Upper lobe of left lung (tissue), 6 donors: ENCODE results near the gene FLT1. TPM values are rescaled to one million over a fixed set of nuclear protein-coding genes. Genes with fewer than 3 reads are reported as not detected.

Experiments used
- ATAC-seq, 2 donors: fragments of 200-7000 bp; cut with Tn5 transposase; one replicate each; pipeline ENCODE4 v1.9.1; 2022; ENCODE audit warnings: mild to moderate bottlenecking in 2 of 2, moderate library complexity in 2 of 2; ENCODE audit not compliant: low FRiP score in 2 of 2
- DNase-seq, 2 donors: peaks; one replicate each; pipeline ENCODE4 v3.0.0-alpha.2; 2019 to 2020
- H3K27ac ChIP-seq, 4 donors: fragments of 200-600 bp; sonication (generic); one replicate each; pipeline ENCODE4 v1.5.1; 2016 to 2019
- H3K27me3 ChIP-seq, 4 donors: fragments of 200-600 bp; sonication (generic); one replicate each; pipeline ENCODE4 v1.5.1; 2017 to 2019
- H3K36me3 ChIP-seq, 4 donors: fragments of 200-600 bp; sonication (generic); one replicate each; pipeline ENCODE4 v1.5.1; 2016 to 2019
- H3K4me1 ChIP-seq, 4 donors: fragments of 200-600 bp; sonication (generic); one replicate each; pipeline ENCODE4 v1.5.1; 2018 to 2019
- H3K4me3 ChIP-seq, 4 donors: fragments of 200-600 bp; sonication (generic); one replicate each; pipeline ENCODE4 v1.5.1; 2017 to 2019; ENCODE audit warnings: mild to moderate bottlenecking in 2 of 4, moderate library complexity in 1 of 4
- H3K9me3 ChIP-seq, 4 donors: fragments of 200-600 bp; sonication (generic); one replicate each; pipeline ENCODE4 v1.5.1; 2018 to 2019
- EP300 ChIP-seq, 4 donors: sonication (generic); formaldehyde crosslinking; IDR thresholded peaks; one replicate each; pipeline ENCODE4 v1.5.1; 2017; ENCODE audit warnings: antibody characterized with exemption in 4 of 4, control low read depth in 2 of 4
- POLR2A ChIP-seq, 4 donors: fragments of 450-650 bp; IDR thresholded peaks; one replicate each; pipeline ENCODE4 v1.5.1; 2016 to 2017; ENCODE audit warnings: antibody characterized with exemption in 4 of 4, mild to moderate bottlenecking in 2 of 4
- POLR2AphosphoS5 ChIP-seq, 2 donors: sonication (generic); formaldehyde crosslinking; IDR thresholded peaks; one replicate each; pipeline ENCODE4 v1.5.1; 2017; ENCODE audit warnings: antibody characterized with exemption in 2 of 2
- WGBS, 2 donors: methylation state at CpG; one replicate each; pipeline ENCODE4 v1.1.5; 2017 to 2018; 5-methylcytosine and 5-hydroxymethylcytosine counted together
- total RNA-seq, 6 donors: library from RNA; depleted of rRNA in 4 of 6; stranded (reverse); fragments of >200 nt in 4 of 6; gene quantifications; one replicate each; pipeline versions ENCODE4 v1.1.0 to v1.2.1, GENCODE V29; 2016 to 2021
- TF ChIP-seq, protein P1 (sequence below), 6 experiments: fragments of 450-650 bp in 4 of 6; fragments of 200-600 bp in 2 of 6; sonication (generic) in 2 of 6; IDR thresholded peaks; one replicate each; pipeline ENCODE4 v1.5.1; 2016 to 2019; ENCODE audit warnings: antibody characterized with exemption in 6 of 6
- donor health status: DM: no; HTN: no; CAD: no; lungs with moderate emphysema.
- donor health status: DM: no; HTN: yes; CAD: no; lungs with severe emphysema.

Gene FLT1
- total RNA-seq, 6 donors from 2014 or later: 20.9 to 47.9 (median 25.5) TPM

DNA sequence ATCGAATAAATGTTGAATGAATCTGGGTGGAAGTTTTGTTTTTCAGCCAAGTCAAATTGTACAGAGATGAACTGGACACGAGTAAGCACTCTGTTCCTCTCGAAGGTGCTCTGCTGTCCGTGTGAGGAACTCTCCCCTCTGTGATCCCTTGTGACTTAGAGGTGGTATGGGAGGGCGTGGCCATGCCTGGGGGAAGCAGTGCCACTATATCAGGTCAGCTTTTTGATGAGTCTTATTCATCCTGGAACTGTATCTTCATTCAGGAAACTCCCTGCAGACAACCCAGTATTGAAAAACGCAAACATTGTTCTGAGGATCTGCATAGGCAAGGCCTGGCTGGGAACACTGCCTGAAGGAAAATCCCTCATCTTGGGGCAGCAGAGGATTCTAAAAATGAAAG, 45.7 kb upstream of the FLT1 start:
- no peak for DNase-seq
- WGBS, 2 donors: 61 to 70% methylated on average over 6 of the region's 6 CpGs
- no peaks in the 10 kb centered on the region for H3K27me3 ChIP-seq
- no peak overlapping the region for H3K27ac ChIP-seq
- no peaks in the 10 kb centered on the region for H3K4me1 ChIP-seq
- H3K4me3 ChIP-seq: no peak overlapping the region
- peaks cover 0 to 9% (median 0%) of the 10 kb centered on the region in 4 donors for H3K9me3 ChIP-seq
- ATAC-seq: no peak
- H3K36me3 ChIP-seq: no peaks in the 10 kb centered on the region
- TF ChIP-seq POLR2AphosphoS5 (IDR thresholded peaks at IDR 0.05) (no peak), POLR2A (IDR thresholded peaks at IDR 0.05) (no peak), EP300 (IDR thresholded peaks at IDR 0.05) (no peak)
- TF ChIP-seq, protein P1, sequence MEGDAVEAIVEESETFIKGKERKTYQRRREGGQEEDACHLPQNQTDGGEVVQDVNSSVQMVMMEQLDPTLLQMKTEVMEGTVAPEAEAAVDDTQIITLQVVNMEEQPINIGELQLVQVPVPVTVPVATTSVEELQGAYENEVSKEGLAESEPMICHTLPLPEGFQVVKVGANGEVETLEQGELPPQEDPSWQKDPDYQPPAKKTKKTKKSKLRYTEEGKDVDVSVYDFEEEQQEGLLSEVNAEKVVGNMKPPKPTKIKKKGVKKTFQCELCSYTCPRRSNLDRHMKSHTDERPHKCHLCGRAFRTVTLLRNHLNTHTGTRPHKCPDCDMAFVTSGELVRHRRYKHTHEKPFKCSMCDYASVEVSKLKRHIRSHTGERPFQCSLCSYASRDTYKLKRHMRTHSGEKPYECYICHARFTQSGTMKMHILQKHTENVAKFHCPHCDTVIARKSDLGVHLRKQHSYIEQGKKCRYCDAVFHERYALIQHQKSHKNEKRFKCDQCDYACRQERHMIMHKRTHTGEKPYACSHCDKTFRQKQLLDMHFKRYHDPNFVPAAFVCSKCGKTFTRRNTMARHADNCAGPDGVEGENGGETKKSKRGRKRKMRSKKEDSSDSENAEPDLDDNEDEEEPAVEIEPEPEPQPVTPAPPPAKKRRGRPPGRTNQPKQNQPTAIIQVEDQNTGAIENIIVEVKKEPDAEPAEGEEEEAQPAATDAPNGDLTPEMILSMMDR (IDR thresholded peaks at IDR 0.05): no peak

DNA sequence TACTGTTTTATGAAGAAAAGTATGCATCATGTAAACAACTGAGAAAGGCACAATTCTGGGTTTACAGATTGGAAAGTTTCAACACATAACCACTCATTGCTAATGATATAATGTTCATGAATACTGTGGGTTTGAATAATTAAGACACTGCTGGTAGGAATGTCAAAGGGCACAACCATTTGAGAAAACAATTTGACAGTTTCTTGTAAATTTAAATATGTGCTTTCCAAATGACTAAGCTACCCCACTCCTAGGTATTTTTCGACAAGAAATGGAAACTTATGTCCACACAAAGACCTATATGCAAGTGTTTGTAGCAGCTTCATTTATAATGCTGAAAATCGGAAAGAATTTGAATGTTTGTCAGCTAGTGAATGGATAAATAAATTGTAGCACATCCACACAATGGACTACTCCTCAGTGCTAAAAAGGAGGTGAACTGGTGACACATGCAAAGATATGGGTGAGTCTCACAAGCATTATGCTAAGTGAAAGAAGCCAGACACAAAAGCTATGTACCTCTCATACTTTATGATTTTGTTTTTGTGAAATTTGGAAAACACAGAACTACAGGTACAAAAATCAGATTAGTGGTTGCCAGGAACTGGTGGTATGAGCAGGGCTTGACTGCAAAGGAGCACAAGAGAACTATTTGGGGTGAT, 44.8 kb upstream of the FLT1 start:
- TF ChIP-seq, protein P1 (IDR thresholded peaks at IDR 0.05): no peak
- TF ChIP-seq POLR2AphosphoS5 (IDR thresholded peaks at IDR 0.05): no peak
- Histone ChIP-seq H3K27ac (no peak overlapping the region), H3K4me3 (no peak overlapping the region), H3K27me3 (no peaks in the 10 kb centered on the region), H3K9me3 (peaks cover 0 to 9% (median 0%) of the 10 kb centered on the region in 4 donors), H3K36me3 (no peaks in the 10 kb centered on the region), H3K4me1 (no peaks in the 10 kb centered on the region)
- no peak for DNase-seq
- ATAC-seq: no peak
- 77 to 85% methylated on average over 2 of the region's 2 CpGs for WGBS, 2 donors

DNA sequence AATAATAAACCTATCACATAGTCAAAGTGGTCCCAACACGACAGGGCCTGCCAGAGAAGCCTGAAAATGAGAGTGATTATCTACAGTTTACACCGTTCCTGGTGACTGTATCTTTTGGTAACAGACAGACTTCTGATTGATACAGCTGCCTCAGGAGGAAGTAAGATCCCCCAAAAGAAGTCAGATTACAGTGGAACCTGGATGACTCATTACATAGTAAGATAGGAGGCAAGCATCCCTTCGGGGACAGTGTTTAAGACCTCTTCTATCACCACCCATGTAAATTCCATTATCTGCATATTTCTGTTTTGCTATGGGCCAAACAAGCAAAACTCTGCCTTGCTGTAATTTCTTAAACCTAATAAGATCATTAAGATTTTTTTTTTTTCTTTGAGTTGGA, 44.0 kb upstream of the FLT1 start:
- no peak for DNase-seq
- no peak for ATAC-seq
- no peak for TF ChIP-seq POLR2A (IDR thresholded peaks at IDR 0.05)
- TF ChIP-seq EP300 (IDR thresholded peaks at IDR 0.05): no peak
- TF ChIP-seq POLR2AphosphoS5 (IDR thresholded peaks at IDR 0.05): no peak
- TF ChIP-seq, protein P1 (IDR thresholded peaks at IDR 0.05): no peak
- no peak overlapping the region for H3K4me3 ChIP-seq
- no peak overlapping the region for H3K27ac ChIP-seq
- H3K9me3 ChIP-seq: peaks cover 0 to 7% (median 0%) of the 10 kb centered on the region in 4 donors
- no peaks in the 10 kb centered on the region for H3K4me1 ChIP-seq
- no peaks in the 10 kb centered on the region for H3K36me3 ChIP-seq
- WGBS, 2 donors: 72 to 80% methylated on average over 3 of the region's 3 CpGs
- H3K27me3 ChIP-seq: no peaks in the 10 kb centered on the region

DNA sequence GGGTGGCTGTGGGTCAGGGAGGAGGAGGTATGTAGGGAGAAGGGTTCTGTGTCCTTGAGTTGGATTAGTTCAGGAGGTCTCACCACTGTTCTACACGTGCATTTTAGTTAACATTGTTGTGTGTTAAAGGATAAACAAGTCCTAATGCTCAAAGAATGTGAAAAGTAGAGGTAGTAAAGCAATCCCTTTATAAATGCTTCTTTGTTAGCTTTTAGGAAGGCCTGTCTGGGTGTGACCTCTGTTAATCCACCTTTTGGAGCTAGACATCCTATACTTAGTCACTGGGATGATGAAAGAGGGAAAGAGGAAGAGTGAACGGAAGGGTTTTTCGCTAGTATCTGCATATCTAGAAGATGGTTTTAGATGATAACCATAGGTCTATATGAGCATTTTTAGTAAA, 42.2 kb upstream of the FLT1 start:
- no peak for DNase-seq
- Histone ChIP-seq H3K4me1 (peaks cover 0 to 10% (median 6%) of the 10 kb centered on the region in 4 donors), H3K36me3 (no peaks in the 10 kb centered on the region), H3K4me3 (no peak overlapping the region), H3K27ac (no peak overlapping the region), H3K9me3 (no peaks in the 10 kb centered on the region), H3K27me3 (peaks cover 0 to 7% (median 3%) of the 10 kb centered on the region in 4 donors)
- WGBS, 2 donors: 71 to 75% methylated on average over 3 of the region's 3 CpGs
- ATAC-seq: no peak
- TF ChIP-seq POLR2A (IDR thresholded peaks at IDR 0.05) (no peak), POLR2AphosphoS5 (IDR thresholded peaks at IDR 0.05) (no peak), EP300 (IDR thresholded peaks at IDR 0.05) (no peak)
- TF ChIP-seq, protein P1 (IDR thresholded peaks at IDR 0.05): no peak

DNA sequence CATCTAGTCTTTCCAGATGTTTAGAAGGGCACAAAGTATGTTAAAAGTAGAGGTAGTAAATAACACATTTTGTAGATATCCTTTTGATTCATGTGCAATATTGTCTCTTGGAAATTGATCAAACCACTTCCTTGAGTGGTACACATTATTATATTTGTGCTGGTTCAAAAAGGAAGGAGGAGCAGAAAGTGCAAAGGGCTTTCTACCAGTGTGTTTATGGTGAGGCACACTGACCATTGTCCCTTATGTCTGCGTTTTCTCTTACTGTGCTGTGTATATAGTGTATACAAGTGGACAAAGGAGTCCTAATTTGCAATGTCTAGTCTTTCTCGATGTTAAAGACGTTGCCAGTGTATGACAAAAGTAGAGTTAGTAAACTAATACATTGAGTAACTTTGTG, 41.4 kb upstream of the FLT1 start:
- 79 to 80% methylated on average over 3 of the region's 3 CpGs for WGBS, 2 donors
- Histone ChIP-seq H3K27me3 (peaks cover 0 to 13% (median 4%) of the 10 kb centered on the region in 4 donors), H3K27ac (no peak overlapping the region), H3K4me3 (no peak overlapping the region), H3K9me3 (no peaks in the 10 kb centered on the region), H3K4me1 (peaks cover 7 to 18% (median 14%) of the 10 kb centered on the region in 4 donors), H3K36me3 (no peaks in the 10 kb centered on the region)
- no peak for DNase-seq
- TF ChIP-seq EP300 (IDR thresholded peaks at IDR 0.05) (no peak), POLR2A (IDR thresholded peaks at IDR 0.05) (no peak), POLR2AphosphoS5 (IDR thresholded peaks at IDR 0.05) (no peak)
- TF ChIP-seq, protein P1 (IDR thresholded peaks at IDR 0.05): no peak
- no peak for ATAC-seq
